ENCODE measurements around the gene SLC24A2.

GRCh38 chr9:19771446-19771845 is 17.4 kb downstream of the SLC24A2 start:
- TF ChIP-seq REST (IDR thresholded peaks at IDR 0.05; ENCODE audit: insufficient read depth in 1 of 2, low read depth in 2 of 2, low read length in 2 of 2) (no peak), SIN3A (IDR thresholded peaks at IDR 0.05; ENCODE audit: borderline replicate concordance, insufficient read depth, low read length) (no peak), POLR2AphosphoS5 (IDR thresholded peaks at IDR 0.05; ENCODE audit: low read depth, low read length) (no peak)

Data from PFSK-1 (cell line).